SW480 (cell line): ENCODE measurements around the gene UQCC2.

ENCODE experiments used
- DNase-seq: peaks from one replicate; pipeline ENCODE4 v3.0.0-alpha.2; 2016; ENCODE audit warnings: low spot score

The UQCC2 gene

DNA sequence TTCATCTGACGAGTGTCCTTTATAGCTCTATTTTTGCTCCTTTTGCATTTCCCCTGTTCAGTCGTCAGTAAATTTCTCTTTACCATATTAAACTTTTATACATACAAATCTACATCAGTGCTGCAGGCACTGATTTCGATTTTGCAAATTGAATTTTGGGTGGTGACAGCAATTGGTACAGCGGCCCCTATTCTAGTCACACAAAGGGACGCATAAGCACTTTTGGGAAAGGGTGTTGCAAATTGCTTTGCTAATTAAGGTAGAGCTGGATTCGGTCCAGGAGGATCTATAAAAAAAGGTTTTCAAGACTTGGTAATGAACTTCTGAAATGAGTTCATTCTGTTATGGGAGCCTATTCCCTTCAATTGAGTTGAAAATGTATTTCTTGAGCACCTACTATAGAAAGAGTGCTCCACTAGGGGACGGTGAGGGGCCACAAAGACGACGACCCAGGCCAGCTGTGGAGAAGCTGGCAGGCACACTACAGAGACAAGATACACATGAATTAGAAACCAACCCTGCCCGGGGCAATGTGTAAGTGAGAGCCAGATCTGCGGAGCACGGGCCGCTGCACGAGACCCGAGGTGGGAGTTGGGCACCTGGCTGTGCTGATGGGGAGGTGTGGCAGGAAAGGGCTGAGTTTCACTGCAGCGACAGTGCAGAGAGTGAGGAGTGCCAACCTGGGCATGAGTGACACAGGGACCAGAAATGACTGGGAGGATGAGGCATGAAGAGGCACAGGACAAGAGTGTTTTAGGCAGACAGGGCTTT lies 5.4 kb downstream of the UQCC2 start:
- no peak for DNase-seq

DNA sequence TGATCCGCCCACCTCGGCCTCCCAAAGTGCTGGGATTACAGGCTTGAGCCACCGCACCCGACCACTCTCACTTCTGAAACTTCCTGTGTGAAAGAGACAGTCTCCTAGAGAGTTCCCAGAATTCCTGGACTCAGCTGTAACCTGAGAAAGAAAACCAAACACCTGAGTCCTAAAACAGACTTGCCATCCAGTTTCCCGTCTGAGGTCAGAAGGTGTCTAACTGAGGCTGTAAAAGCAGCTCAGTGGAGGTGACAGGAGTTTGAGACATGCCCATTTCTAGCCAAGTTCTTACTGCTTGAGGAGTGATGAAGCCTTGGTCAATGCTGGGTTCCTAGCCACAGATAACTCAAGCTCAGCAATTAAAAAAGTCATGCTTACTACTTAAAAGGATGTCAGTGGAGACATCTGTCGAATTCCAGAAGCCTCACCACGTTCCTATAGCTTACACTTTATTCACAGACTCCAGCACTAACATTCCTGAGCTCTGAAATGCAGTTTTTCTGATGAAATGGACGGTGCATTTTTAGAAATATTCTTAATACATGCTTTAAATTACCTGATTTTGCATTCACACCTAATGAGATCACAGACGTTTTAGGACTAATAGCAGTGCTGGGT lies 6.1 kb downstream of the UQCC2 start:
- no peak for DNase-seq

DNA sequence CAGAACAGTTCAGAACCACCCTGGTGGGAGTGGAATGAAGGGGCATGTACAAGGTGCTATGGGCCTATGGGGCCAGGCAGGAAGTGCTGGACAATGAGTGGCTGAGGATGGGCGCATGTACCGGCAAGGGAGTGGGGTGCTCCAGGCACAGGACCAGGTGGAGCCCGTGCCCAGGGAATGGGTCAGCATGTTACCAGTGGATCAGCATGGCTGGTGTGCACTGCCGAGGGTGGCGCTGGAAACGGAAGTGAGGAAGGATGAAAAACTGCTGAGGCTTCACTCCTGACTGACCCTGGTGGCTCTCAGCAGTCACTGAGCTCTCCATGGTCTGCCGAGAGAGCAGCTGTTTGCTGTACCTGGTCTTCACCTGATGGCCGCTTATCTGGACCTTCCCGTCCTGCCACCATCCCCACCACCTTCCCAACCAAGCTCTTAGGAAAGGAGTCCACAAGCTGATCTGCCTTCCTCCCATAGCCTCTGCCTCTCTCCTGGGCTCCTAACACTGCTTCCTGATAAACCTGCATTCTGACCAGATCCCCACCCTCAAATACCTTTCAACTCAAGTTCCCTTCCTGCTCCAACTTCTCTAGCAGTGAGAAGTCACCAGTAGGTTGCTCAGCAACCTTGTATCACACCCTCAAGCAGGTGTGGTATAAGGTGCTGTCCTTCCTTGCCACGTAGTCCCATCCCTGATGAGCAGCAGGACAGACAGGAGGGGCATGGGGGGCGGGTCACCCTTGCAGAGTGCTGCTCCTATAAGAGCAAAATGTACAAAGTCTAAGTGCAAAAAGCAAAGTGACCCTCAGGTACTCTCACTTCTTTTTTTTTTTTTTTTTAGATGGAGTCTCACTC lies 7.1 kb downstream of the UQCC2 start:
- no peak for DNase-seq

DNA sequence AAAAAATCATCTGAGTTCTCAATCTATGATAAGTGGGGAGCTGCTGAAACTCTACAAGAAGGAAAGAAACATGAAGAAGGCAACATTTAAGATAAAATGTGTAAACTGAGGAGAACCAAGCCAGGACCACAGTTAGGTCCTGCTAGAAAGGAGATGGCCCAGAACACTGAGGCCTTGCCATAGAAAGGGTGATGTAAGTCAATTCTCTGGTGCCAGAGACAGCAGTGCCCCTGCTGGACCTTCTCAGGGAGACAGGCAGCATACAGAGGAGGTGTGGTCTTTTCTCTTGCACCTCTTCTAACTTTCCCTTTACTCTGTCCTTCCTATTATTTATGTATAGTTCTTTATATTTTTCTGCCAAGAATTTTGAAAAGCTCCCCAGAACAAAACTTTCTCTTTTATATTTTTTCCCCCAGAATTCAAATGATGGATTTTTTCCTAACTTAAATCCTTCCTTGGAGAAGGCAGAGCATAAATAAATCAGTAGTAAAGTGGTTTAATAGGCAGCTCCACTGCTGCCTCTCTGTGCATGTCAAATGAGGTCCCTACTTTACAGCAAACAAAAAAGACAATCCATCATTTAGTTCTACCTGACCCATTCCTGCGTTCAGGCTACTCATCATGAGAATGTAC lies 9.0 kb downstream of the UQCC2 start:
- DNase-seq = peak; percentile 45

DNA sequence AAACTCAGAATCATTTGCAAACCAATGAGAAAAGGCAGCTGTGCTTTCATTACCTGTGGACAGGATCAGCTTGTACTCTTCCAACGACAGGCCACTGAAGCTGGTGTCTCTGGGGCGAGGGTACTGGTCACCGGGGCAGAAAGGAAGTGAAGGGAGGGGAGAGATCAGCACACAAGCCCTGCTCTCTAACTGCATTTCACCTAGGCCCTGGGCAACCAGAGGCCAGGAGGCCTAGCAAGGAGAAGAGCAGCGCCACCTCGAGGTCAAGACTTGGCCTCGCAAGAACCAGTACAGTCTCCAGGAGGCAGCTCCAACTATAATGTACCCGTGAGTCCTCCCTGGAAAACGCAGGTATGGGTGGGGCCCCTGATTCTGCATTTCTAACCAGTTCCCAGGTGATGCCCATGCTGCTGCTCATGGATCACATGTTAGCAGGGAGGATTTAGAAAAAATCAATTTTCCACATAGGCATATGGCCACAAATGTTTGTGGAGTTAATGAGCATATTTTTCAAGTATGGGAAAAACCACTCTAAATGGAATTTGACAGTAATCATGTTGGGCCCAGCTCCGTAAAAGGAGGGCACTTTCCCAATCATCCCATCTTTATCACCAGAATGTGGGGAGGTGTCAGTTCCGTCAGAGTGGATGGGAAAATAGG lies 11.0 kb downstream of the UQCC2 start:
- peak; percentile 53 for DNase-seq

DNA sequence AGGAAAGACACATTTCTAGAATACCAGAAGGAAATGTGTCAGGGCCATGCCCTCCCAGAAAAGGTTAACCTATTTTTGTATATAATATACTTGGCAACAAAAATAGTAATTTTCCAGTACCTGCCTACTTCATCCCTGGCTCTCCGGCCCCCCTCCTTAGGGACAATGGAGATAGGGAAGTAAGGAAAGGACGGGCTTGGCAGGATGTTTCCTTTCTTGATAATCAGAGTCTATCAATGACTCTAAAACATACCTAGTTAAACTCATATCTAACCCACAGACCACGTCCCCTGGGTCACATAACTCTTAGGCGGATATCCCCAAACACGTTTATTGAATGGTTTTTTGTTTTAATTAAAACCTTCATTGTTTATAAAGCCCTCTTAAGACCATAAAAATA lies 11.8 kb downstream of the UQCC2 start:
- DNase-seq = no peak

DNA sequence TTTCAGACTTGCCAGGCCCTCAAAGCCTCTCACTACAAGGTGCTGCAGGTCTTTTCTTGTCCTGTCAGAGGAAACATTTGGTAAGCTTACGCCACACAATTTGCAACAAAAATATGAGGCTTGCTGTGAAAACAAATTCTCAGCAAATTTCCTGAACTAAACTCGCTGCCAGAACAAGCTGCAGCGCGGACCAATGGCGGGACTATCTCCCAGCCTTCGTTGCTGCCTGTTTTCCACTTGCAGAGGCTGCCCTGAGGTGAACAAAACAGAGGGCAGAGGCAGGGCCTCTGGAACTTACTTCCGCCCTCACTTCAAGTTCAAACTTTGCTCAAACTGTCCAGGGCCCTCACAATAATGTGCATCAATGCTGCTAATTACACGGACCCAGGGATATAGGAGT lies 12.4 kb downstream of the UQCC2 start:
- DNase-seq = no peak

DNA sequence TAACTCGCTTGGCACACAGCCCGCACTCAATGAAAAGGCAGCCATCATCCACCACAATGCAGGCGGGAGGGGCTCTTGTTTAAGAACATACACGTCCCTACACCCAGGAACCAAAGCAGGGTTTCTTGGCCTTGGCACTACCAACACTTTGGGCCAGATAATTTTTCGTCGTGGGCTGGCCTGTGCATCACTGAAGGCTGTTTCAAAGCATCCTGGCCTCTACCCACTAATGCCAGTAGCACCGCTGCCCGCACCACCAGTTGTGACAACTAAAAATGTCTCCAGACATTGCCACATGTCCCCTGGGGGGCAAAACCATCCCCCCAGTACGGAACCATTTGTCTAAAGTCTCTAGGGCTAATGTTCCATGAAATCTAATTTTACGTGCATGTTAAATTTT lies 13.0 kb downstream of the UQCC2 start:
- no peak for DNase-seq

DNA sequence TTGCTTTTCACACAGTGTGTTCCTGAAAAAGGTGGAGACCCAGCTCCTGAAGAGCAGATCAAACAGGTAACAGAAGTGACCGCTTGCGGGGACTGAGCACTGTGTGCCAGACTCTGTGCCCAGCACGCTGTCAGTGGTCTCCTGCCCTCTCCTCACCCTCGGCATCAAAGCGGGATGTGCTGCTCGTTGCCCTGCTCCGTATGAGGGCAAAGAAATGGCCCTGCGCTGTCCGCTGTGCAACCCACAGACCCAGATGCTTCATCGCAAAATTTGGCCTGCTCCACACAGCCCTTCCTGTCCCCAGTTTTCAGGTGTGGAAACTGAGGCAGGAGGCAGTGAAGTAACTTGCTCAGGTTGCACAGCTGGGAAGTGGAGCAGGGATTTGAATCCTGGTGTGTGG lies 13.7 kb downstream of the UQCC2 start:
- no peak for DNase-seq

DNA sequence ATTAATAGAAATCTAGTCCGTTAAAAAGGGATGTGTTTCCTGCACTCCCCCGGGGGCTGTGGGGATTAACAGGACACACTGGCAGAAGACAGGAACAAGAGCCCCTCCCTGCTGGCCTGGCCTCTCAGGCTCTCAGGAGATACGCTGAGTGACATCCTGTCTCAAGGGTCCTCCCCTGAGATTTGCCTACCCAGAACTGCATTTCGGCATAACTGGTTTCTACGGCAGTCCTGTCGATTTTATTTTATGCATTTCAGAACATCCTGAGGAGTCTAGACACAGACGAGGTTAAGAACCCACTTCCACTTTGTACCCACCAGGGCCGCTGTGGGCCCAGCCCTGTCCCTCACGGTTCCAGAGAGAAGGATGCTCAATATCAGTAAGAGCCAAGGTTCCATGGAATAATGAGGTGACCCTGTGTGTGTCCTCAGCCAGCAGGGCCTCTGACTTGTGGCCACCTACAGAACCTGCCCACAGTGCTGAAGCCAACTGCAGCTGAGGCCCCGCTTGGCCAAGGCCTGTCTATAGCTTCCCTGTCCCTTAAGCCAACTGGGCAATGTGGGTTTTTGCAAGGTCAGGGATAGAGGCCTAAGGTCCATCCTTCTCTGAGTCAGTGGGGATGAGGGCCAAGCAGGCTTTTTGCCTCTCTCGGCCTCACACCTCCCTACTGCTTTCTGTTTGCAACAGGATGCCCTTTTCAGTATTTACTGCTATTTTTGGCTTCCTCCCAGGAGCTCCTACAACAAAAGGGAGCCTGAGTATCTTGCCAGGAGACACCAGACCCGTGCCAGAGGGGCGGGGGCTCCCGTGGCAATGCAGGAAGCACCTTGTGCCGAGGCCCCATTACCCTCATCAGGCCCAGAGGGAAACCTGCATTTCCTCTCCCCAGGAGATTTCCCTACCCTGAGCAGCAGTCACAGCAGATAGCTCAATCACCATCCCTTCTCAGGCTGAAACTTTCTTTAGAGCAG lies 14.7 kb downstream of the UQCC2 start:
- DNase-seq = no peak

DNA sequence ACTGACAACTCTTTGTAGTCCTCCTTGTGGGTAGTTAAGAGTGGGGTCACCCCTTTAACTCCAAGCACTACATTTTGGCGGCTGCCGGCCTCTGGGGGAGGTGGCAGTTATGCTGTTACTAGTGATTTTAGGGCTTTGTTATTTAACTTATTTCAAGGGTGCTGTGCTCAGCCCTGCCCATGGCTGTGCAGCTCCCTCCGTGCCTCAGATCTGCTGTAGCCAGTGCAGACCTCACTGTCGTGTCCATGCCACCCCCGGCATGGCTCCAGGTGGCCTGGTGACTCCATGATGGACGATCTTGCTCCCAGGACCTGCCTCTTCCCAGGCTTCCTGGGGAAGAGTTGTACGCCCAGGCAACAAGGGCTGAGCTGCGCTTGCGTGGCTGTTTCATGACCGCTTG lies 15.4 kb downstream of the UQCC2 start:
- DNase-seq = no peak

DNA sequence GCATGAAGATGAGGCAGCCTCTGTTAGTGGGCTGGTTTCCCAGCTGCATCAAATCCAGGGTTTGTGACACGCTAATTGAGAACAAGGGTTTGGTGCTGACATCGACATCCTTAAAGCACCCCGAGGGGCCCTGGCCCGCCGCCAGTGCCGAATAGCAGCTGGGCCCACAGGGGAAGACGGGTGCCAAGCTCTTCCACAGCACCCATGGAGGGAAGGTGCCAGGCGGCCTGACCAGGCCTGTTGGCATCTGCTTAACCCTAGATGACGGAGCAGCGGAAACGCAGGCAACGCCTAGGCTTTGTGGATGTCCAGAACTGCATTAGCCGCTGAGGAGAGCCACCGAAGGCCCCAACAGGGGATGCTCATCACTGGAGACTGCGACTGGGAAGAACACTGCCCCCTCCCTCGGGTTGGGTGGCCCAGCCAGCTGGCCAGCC lies 16.0 kb downstream of the UQCC2 start:
- DNase-seq = no peak

DNA sequence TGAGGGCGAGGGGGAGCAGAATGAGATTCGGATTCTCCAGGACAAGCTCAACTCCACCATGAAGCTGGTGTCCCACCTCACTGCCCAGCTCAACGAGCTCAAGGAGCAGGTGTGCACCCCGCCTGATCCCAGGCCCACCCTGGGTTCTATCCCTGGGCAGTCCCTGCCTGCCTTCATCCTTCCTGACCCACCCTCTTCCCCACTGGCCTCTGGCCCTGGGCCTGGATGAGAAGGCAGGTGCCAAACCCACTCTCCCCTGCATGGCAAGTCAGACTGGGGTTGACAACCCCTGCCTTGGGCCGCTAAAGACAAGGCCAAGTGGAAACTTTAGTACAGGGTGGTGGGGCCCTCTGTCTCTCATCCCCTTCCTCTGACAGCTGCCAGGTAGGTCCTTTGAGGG lies 16.5 kb downstream of the UQCC2 start:
- DNase-seq = no peak

DNA sequence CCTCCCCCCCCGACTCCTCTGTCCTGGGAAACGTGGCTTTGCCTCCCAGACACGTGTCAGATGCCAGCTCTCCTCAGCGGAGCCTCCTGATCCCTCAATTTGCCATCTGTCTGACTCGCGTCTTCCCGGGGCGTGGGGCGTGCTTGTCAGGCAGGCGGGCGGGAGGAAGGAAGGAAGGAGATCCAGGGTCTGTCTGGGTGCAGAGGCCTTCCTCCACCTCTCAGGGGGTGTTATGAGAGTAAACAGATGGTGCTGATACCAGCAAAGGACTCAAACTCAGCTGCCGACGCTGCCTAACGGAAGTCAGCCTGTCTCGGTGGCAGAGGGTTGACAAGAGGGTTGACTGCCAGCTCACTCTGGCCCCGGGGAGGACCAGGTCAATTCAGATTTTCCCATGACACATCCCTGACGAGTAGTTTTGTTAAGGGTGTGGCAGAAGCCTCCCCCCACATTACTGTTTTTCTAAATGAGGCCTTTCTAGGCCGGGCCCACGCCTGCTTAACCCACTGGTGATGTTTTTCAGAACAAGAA lies 17.0 kb downstream of the UQCC2 start:
- no peak for DNase-seq

DNA sequence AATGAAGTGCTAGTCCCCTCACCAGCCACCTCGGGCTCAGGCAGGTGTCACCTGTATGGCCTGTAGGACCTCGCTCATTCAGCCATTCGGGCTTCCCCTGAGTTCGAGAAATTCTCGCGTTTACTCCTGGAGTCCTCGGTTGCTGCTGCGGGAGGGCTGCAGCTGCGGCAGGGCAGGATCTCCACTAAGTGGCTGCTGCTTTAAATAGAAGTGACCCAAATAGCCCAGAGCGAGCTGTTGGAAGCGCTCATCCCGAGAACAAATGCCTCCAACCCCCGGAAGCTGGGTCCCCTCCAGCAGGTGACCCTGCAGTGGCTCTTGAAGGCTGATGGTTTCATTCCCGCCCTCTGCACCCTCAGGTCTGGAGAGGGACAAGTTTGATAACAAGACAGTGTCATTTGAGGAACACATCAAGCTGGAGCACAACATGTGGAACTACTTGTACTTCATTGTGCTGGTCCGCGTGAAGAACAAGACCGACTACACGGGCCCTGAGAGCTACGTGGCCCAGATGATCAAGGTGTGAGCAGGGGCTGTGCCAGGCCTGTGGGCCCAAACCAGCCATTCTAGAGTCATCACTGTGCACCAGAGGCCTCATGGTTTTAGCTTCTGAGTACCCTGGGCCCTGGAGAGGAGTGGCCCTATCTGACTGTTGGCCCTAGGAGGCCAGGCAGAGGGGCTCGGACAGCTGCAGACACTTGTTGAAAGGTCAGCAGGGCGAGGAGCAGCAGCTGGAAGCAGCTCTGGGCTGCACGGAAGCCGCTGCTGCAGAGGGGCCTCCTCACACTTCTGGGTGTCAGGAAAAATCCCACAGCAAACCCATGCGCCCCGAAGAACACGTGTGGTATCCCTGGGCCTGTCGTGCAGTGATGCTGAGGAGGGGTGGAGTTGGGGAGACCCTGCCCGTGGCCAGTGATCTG lies 18.1 kb downstream of the UQCC2 start:
- no peak for DNase-seq

DNA sequence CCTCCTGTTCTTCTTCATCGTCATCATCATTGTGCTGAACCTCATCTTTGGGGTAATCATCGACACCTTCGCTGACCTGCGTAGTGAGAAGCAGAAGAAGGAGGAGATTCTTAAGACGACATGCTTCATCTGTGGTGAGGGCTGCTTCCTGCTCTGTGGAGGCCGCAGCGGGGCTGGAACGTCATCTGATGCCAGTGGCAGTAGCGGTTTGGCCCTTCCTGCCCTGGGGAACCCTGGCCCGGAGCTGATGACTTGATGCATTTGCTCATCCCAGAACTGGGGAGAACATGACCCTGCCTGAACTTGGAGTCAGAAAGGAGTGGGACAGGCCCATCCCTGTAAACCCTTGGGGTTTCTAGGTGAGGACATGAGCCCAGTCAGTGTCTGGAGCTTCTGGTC lies 18.7 kb downstream of the UQCC2 start:
- DNase-seq = no peak

DNA sequence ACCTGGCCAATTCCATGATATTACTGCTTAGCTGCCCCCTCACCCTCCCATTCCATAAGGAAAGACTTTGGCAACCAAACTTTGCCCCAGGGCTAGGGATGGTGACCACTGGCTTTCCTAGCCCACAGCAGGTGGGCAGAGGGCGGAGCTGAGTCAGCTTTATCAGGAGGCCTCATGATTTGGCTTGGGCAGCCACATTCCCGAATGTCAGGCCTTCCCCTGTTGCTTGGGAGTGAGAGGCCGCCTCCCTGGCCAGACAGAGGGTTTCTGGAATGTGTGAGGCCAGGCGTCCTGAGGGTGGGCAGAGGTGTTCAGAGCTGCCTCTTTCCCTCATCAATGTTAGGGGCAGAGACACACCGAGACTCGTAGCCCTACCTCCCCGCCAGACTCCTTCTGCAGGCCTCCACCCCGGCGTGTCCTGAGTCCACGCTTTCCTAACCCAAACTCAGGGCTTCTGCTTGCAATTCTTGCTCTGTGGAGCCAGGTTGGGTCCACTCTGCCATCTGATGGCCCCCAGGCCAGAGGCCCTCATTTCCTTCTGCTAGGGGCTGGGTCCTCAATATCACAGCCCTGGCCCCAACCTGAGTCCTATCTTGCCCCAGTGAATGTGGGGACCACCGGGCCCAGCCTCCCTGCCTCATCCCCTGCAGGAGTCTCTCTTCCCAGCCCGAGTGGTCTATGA lies 19.3 kb downstream of the UQCC2 start:
- DNase-seq = no peak

DNA sequence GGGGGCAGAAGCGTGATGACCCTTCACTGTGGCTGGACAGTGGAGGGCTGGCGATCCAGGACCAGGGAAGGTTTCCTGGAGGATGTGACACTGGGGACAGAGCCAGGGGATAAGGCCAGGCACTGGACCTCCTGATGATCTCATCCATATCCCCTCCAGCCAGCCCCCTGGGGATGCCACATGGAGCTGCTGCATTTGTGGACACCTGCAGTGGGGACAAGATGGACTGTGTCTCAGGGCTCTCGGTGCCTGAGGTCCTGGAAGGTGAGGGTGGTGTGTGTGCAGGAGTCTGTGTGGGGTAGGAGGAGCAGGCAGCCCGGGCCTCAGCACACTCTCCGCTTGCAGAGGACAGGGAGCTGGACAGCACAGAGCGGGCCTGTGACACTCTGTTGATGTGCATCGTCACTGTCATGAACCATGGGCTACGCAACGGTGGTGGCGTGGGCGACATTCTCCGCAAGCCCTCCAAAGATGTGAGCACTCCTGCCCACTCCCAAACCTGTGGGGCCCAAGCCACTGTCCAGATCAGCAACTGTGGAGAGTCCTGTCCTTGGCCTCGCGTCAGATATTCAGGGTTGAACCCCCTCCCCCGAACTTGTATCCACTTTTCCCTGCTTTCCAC lies 19.9 kb downstream of the UQCC2 start:
- no peak for DNase-seq
